Measurements from ENCODE around the gene TMED1. TPM values are rescaled to one million over a fixed set of nuclear protein-coding genes. Genes with fewer than 3 reads are reported as not detected.
"Not testable (repeated sequence)": the region's sequence is repeated elsewhere in the genome, so short reads cannot be mapped to it uniquely, and the experiment has no call there.

TMED1 gene
- total and polyA plus RNA-seq, 4 donors: 14.4 to 34.4 (median 23.5) TPM

DNA sequence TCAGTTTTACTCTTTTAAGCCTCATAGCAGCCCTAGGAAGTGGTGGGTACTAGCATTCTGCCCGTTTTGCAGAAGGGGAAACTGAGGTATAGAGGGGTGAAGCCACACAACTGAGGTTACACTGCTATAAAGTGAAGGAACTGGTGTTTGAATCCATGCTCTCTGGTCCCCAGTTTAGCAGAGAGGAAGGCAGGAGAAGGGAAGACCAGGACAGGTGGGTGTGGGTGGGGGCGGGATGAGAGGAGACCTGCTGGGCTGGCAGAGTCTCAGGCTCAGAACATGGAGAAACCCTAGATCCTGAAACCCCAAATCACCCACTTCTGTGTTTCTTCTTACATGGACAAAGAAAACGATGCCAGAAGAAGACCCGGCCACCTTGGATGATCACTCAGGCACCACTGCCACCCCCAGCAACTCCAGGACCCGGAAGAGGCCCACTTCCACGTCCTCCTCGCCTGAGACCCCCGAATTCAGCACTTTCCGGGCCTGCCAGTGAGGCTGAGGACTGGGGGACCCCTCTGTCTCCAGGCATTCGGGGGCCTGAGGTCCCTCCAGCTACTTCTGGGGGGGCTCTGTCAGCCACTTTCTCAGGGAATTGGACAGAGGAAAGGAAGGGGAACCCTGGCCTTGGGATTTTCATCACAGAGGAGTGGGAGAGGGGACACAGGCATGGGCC, 33.0 kb upstream of the TMED1 start:
- no peak overlapping the region for H3K27ac ChIP-seq (ENCODE audit: low read depth in 1 of 2, low read length in 2 of 2)
- WGBS, 2 donors: 93 to 96% methylated on average over 10 of the region's 10 CpGs
- ATAC-seq (ENCODE audit: low FRiP score): no peak
- H3K4me3 ChIP-seq (ENCODE audit: low read length in 2 of 2): no peak overlapping the region
- no peaks in the 10 kb centered on the region for H3K27me3 ChIP-seq (ENCODE audit: control insufficient read depth in 1 of 2, insufficient read depth in 2 of 2, low read length in 1 of 2)
- no peaks in the 10 kb centered on the region for H3K36me3 ChIP-seq (ENCODE audit: control insufficient read depth in 1 of 2, insufficient read depth in 2 of 2, low read length in 1 of 2)
- H3K4me1 ChIP-seq (ENCODE audit: control insufficient read depth in 1 of 2, insufficient read depth in 2 of 2, low read length in 2 of 2): no peaks in the 10 kb centered on the region
- H3K9me3 ChIP-seq (ENCODE audit: control insufficient read depth, low read length): no peaks in the 10 kb centered on the region
- intact Hi-C loops (cut with DNase I): no loop called here
- DNase-seq: no peak

DNA sequence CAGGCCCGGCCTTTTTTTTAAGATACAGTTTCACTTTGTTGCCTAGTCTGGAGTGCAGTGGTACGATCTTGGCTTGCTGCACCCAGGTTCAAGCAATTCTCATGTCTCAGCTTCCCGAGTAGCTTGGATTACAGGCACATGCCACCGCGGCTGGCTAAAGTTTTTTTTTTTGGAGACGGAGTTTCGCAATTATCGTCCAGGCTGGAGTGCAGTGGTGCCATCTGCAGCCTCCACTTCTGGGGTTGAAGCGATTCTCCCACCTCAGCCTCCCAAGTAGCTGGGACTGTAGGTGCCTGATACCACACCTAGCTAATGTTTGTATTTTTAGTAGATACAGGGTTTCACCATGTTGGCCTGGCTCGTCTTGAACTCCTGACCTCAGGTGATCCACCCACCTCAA, 30.5 kb upstream of the TMED1 start:
- H3K27ac ChIP-seq (ENCODE audit: low read depth in 1 of 2, low read length in 2 of 2): no peak overlapping the region
- intact Hi-C loops (cut with DNase I): no loop called here
- H3K27me3 ChIP-seq (ENCODE audit: control insufficient read depth in 1 of 2, insufficient read depth in 2 of 2, low read length in 1 of 2): no peaks in the 10 kb centered on the region
- no peaks in the 10 kb centered on the region for H3K36me3 ChIP-seq (ENCODE audit: control insufficient read depth in 1 of 2, insufficient read depth in 2 of 2, low read length in 1 of 2)
- DNase-seq: no peak
- H3K9me3 ChIP-seq (ENCODE audit: control insufficient read depth, low read length): no peaks in the 10 kb centered on the region
- 93% methylated on average over 10 of the region's 10 CpGs for WGBS, 2 donors
- no peak overlapping the region for H3K4me3 ChIP-seq (ENCODE audit: low read length in 2 of 2)
- no peaks in the 10 kb centered on the region for H3K4me1 ChIP-seq (ENCODE audit: control insufficient read depth in 1 of 2, insufficient read depth in 2 of 2, low read length in 2 of 2)
- no peak for ATAC-seq (ENCODE audit: low FRiP score)

- Histone ChIP-seq H3K4me1 (ENCODE audit: control insufficient read depth in 1 of 2, insufficient read depth in 2 of 2, low read length in 2 of 2) (no peaks in the 10 kb centered on the region), H3K36me3 (ENCODE audit: control insufficient read depth in 1 of 2, insufficient read depth in 2 of 2, low read length in 1 of 2) (no peaks in the 10 kb centered on the region), H3K4me3 (ENCODE audit: low read length in 2 of 2) (no peak overlapping the region), H3K27ac (ENCODE audit: low read depth in 1 of 2, low read length in 2 of 2) (no peak overlapping the region), H3K27me3 (ENCODE audit: control insufficient read depth in 1 of 2, insufficient read depth in 2 of 2, low read length in 1 of 2) (no peaks in the 10 kb centered on the region), H3K9me3 (ENCODE audit: control insufficient read depth, low read length) (no peaks in the 10 kb centered on the region)
- intact Hi-C loops (cut with DNase I): no loop called here
- ATAC-seq (ENCODE audit: low FRiP score): peak; percentile 86
- 11 to 13% methylated on average over 6 of the region's 6 CpGs for WGBS, 2 donors
- DNase-seq: peak; percentile 89 to 96
These were observed 28.5 kb upstream of the TMED1 start for GRCh38 chr19:10864538-10864899.

DNA sequence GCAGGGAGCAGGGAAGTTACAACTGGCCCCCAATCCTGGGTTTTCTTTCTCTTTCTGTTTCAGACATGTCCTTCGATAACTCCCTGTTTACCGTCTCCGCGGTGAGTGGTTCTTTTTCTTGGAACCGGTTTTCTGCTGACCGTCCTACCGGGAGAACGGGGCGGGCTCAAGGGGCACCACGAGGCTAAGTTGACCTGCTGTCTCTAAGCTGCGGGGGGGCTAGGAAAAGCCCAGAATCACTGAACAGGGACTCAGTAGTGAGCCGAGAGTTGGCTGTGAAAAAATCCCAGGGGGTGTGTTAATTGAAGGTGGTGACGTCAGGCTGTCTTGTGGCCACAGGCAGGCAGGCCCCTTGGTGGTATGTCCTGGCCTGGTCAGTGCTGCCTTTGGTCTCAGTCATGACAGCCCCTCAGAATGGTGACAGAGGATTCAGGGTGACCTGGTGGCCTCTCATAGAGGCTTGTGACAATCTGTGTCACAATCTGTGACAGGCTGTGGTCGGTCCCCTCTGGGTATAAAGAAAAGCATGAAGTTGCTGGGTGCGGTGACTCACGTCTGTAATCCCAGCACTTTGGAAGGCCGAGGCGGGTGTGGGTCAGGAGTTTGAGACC, 27.2 kb upstream of the TMED1 start:
- Histone ChIP-seq H3K27me3 (ENCODE audit: control insufficient read depth in 1 of 2, insufficient read depth in 2 of 2, low read length in 1 of 2) (no peaks in the 10 kb centered on the region), H3K4me3 (ENCODE audit: low read length in 2 of 2) (no peak overlapping the region), H3K9me3 (ENCODE audit: control insufficient read depth, low read length) (no peaks in the 10 kb centered on the region), H3K36me3 (ENCODE audit: control insufficient read depth in 1 of 2, insufficient read depth in 2 of 2, low read length in 1 of 2) (no peaks in the 10 kb centered on the region), H3K4me1 (ENCODE audit: control insufficient read depth in 1 of 2, insufficient read depth in 2 of 2, low read length in 2 of 2) (no peaks in the 10 kb centered on the region), H3K27ac (ENCODE audit: low read depth in 1 of 2, low read length in 2 of 2) (peak overlapping the region in 1 of 2 donors; percentile 39)
- intact Hi-C loops (cut with DNase I): loop anchor here in 1 of 2 donors (2.0 kb wide), 1 partner anchor 144 kb away; the partner anchor contains the start of gene DNM2
- peak in 1 of 2 donors; percentile 86 for DNase-seq
- peak; percentile 56 for ATAC-seq (ENCODE audit: low FRiP score)
- WGBS, 2 donors: 19 to 28% methylated on average over 18 of the region's 18 CpGs

GRCh38 chr19:10862561-10863106, 26.6 kb upstream of the TMED1 start:
- 75 to 77% methylated on average over 6 of the region's 6 CpGs for WGBS, 2 donors
- no peaks in the 10 kb centered on the region for H3K9me3 ChIP-seq (ENCODE audit: control insufficient read depth, low read length)
- H3K4me3 ChIP-seq (ENCODE audit: low read length in 2 of 2): no peak overlapping the region

GRCh38 chr19:10861103-10861651, 25.2 kb upstream of the TMED1 start:
- WGBS, 2 donors: 65 to 68% methylated on average over 7 of the region's 7 CpGs
- no peak for ATAC-seq (ENCODE audit: low FRiP score)
- intact Hi-C loops (cut with DNase I): no loop called here

More at GRCh38 chr19:10862561-10863106, 26.6 kb upstream of the TMED1 start:
- DNase-seq (no peak), ATAC-seq (ENCODE audit: low FRiP score) (peak; percentile 17)
- Histone ChIP-seq H3K4me1 (ENCODE audit: control insufficient read depth in 1 of 2, insufficient read depth in 2 of 2, low read length in 2 of 2) (no peaks in the 10 kb centered on the region), H3K36me3 (ENCODE audit: control insufficient read depth in 1 of 2, insufficient read depth in 2 of 2, low read length in 1 of 2) (no peaks in the 10 kb centered on the region), H3K27ac (ENCODE audit: low read depth in 1 of 2, low read length in 2 of 2) (peak overlapping the region in 1 of 2 donors; percentile 10), H3K27me3 (ENCODE audit: control insufficient read depth in 1 of 2, insufficient read depth in 2 of 2, low read length in 1 of 2) (no peaks in the 10 kb centered on the region)
- intact Hi-C loops (cut with DNase I): loop anchor here in 1 of 2 donors (2.0 kb wide), 1 partner anchor 144 kb away; the partner anchor contains the start of gene DNM2

DNA sequence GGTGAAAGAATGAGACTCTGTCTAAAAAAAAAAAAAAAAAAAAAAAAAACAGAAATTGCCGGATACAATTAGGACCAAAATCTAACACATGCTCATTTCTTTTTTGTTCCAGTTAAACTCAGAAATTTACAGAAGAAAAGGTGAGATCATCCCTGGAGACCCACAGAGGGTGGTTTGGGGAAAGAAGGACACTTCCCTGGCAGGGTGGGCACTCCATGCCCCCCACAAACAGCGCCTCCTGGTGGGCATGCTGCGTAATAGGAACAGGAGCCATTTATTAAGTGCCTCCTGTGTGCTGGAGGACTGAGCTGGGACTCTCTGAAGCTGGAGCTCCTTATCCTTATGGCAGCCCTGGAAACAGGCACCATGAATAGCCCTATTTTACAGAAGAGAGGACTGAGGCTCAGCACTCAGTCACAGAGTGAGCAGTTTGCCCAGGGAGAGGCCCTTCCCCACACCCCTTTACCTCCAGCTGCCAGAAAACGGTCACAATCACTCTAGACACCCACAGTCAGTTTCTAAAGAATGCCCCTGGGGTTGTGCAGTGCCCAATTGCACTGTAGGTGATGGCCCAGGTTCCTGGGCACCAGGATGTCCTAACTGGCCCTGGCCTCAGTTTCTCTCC, 22.3 kb upstream of the TMED1 start:
- H3K36me3 ChIP-seq (ENCODE audit: control insufficient read depth in 1 of 2, insufficient read depth in 2 of 2, low read length in 1 of 2): no peaks in the 10 kb centered on the region
- H3K27ac ChIP-seq (ENCODE audit: low read depth in 1 of 2, low read length in 2 of 2): no peak overlapping the region
- H3K9me3 ChIP-seq (ENCODE audit: control insufficient read depth, low read length): no peaks in the 10 kb centered on the region
- H3K4me1 ChIP-seq (ENCODE audit: control insufficient read depth in 1 of 2, insufficient read depth in 2 of 2, low read length in 2 of 2): no peaks in the 10 kb centered on the region
- no peak overlapping the region for H3K4me3 ChIP-seq (ENCODE audit: low read length in 2 of 2)
- intact Hi-C loops (cut with DNase I): no loop called here
- no peaks in the 10 kb centered on the region for H3K27me3 ChIP-seq (ENCODE audit: control insufficient read depth in 1 of 2, insufficient read depth in 2 of 2, low read length in 1 of 2)
- ATAC-seq (ENCODE audit: low FRiP score) (no peak), DNase-seq (no peak)
- WGBS, 2 donors: 32% methylated on average over 4 of the region's 4 CpGs

More at GRCh38 chr19:10861103-10861651, 25.2 kb upstream of the TMED1 start:
- Histone ChIP-seq H3K36me3 (ENCODE audit: control insufficient read depth in 1 of 2, insufficient read depth in 2 of 2, low read length in 1 of 2) (no peaks in the 10 kb centered on the region), H3K9me3 (ENCODE audit: control insufficient read depth, low read length) (no peaks in the 10 kb centered on the region), H3K4me3 (ENCODE audit: low read length in 2 of 2) (no peak overlapping the region), H3K4me1 (ENCODE audit: control insufficient read depth in 1 of 2, insufficient read depth in 2 of 2, low read length in 2 of 2) (no peaks in the 10 kb centered on the region), H3K27me3 (ENCODE audit: control insufficient read depth in 1 of 2, insufficient read depth in 2 of 2, low read length in 1 of 2) (no peaks in the 10 kb centered on the region), H3K27ac (ENCODE audit: low read depth in 1 of 2, low read length in 2 of 2) (no peak overlapping the region)
- no peak for DNase-seq

DNA sequence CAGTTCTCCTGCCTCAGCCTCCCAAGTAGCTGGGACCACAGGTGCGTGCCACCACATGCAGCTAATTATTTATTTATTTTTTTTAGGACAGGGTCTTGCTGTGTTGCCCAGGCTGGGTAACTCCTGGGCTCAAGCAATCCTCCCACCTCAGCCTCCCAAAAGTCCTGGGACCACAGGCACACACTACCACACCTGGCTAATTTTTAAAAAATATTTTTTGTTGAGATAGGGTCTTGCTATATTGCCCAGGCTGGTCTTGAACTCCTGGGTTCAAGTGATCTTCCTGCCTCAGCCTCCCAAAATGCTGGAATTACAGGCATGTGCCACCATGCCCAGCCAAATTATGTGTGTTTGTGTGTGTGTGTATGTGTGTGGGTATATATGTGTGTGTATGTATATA, 20.9 kb upstream of the TMED1 start:
- H3K36me3 ChIP-seq (ENCODE audit: control insufficient read depth in 1 of 2, insufficient read depth in 2 of 2, low read length in 1 of 2); intact Hi-C loops (cut with DNase I); H3K4me1 ChIP-seq (ENCODE audit: control insufficient read depth in 1 of 2, insufficient read depth in 2 of 2, low read length in 2 of 2); H3K27ac ChIP-seq (ENCODE audit: low read depth in 1 of 2, low read length in 2 of 2); ATAC-seq (ENCODE audit: low FRiP score); H3K27me3 ChIP-seq (ENCODE audit: control insufficient read depth in 1 of 2, insufficient read depth in 2 of 2, low read length in 1 of 2); DNase-seq; H3K9me3 ChIP-seq (ENCODE audit: control insufficient read depth, low read length); H3K4me3 ChIP-seq (ENCODE audit: low read length in 2 of 2): not testable (repeated sequence)
- WGBS, 2 donors: 90 to 93% methylated on average over 1 of the region's 1 CpG
